Neural cell (in vitro differentiated cells): Measurements from ENCODE around the gene MAPKAPK5. TPM values are rescaled to one million over a fixed set of nuclear protein-coding genes. Genes with fewer than 3 reads are reported as not detected.
"Not testable (repeated sequence)": the region's sequence is repeated elsewhere in the genome, so short reads cannot be mapped to it uniquely, and the experiment has no call there.

Source experiments
- H2AFZ ChIP-seq: fragments of 200-600, 300-800 bp; sonication (generic), shearing (Covaris generic); 2 replicates; pipeline ENCODE4 v1.6.0; 2014; ENCODE audit warnings: low read depth, mild to moderate bottlenecking, antibody characterized with exemption, low read length, moderate library complexity
- H3F3A ChIP-seq: fragments of 200-600 bp; shearing (Covaris generic); 2 replicates; pipeline ENCODE4 v1.6.1; 2016; ENCODE audit warnings: mild to moderate bottlenecking, moderate library complexity, mixed read lengths, antibody characterized with exemption, low read length; ENCODE audit not compliant: insufficient read depth, poor library complexity, severe bottlenecking
- H3K27ac ChIP-seq: fragments of 200-600, 300-800 bp; sonication (generic), shearing (Covaris generic); 2 replicates; pipeline ENCODE4 v1.5.1; 2014; ENCODE audit warnings: mild to moderate bottlenecking, low read length, moderate library complexity
- H3K27me3 ChIP-seq: fragments of 300-800, 200-600 bp; sonication (generic), shearing (Covaris generic); 2 replicates; pipeline ENCODE4 v1.6.0; 2014; ENCODE audit warnings: mild to moderate bottlenecking, low read depth, low read length, moderate library complexity; ENCODE audit not compliant: insufficient read depth
- H3K36me3 ChIP-seq: fragments of 300-800, 200-600 bp; sonication (generic), shearing (Covaris generic); 2 replicates; pipeline ENCODE4 v1.5.1; 2014; ENCODE audit warnings: mild to moderate bottlenecking, antibody characterized with exemption, low read length, moderate library complexity; ENCODE audit not compliant: insufficient read depth
- H3K4me2 ChIP-seq: fragments of 300-800, 200-600 bp; sonication (generic), shearing (Covaris generic); 2 replicates; pipeline ENCODE4 v1.6.0; 2014; ENCODE audit warnings: mild to moderate bottlenecking, low read length
- H3K4me3 ChIP-seq: fragments of 300-800, 200-600 bp; sonication (generic), shearing (Covaris generic); 2 replicates; pipeline ENCODE4 v1.5.1; 2014; ENCODE audit warnings: mild to moderate bottlenecking, low read length, moderate library complexity
- H3K79me2 ChIP-seq: fragments of 200-600 bp; shearing (Covaris generic); replicated peaks from 2 replicates; pipeline ENCODE4 v1.6.0; 2014; ENCODE audit warnings: mild to moderate bottlenecking, low read length, moderate library complexity; ENCODE audit not compliant: insufficient read depth
- H3K9ac ChIP-seq: fragments of 300-800, 200-600 bp; sonication (generic), shearing (Covaris generic); 2 replicates; pipeline ENCODE4 v1.6.1; 2016; ENCODE audit warnings: mild to moderate bottlenecking, low read length, mixed read lengths
- H3K9me2 ChIP-seq: fragments of 200-600 bp; shearing (Covaris generic); 2 replicates; pipeline ENCODE4 v1.6.1; 2016; ENCODE audit warnings: mild to moderate bottlenecking, low read length, mixed read lengths; ENCODE audit not compliant: insufficient read depth
- H3K9me3 ChIP-seq: fragments of 200-600, 300-800 bp; sonication (generic), shearing (Covaris generic); 2 replicates; pipeline ENCODE4 v1.6.1; 2016; ENCODE audit warnings: mild to moderate bottlenecking, mixed run types, low read length, moderate library complexity, mixed read lengths
- H4K20me1 ChIP-seq: fragments of 200-600 bp; shearing (Covaris generic); 2 replicates; pipeline ENCODE4 v1.6.1; 2016; ENCODE audit warnings: mild to moderate bottlenecking, mixed run types; ENCODE audit not compliant: insufficient read depth
- EP300 ChIP-seq: fragments of 450-650 bp; conservative IDR thresholded peaks from 2 replicates; pipeline ENCODE4 v1.6.1; 2014; ENCODE audit warnings: antibody characterized with exemption, mild to moderate bottlenecking, moderate library complexity; ENCODE audit not compliant: poor library complexity, severe bottlenecking
- EZH2 ChIP-seq: fragments of 200-600, 300-800 bp; shearing (Covaris generic), sonication (generic); IDR thresholded peaks from 2 replicates; pipeline ENCODE4 v1.6.1; 2014; ENCODE audit warnings: antibody characterized with exemption, low read length, borderline replicate concordance, mild to moderate bottlenecking; ENCODE audit not compliant: insufficient read depth, poor library complexity, severe bottlenecking
- MXI1 ChIP-seq: fragments of 450-650 bp; conservative IDR thresholded peaks from 2 replicates; pipeline ENCODE4 v1.6.1; 2014; ENCODE audit warnings: antibody characterized with exemption, mild to moderate bottlenecking; ENCODE audit not compliant: poor library complexity, severe bottlenecking
- POLR2AphosphoS5 ChIP-seq: IDR thresholded peaks from 2 replicates; pipeline ENCODE4 v1.6.1; 2012
- RAD21 ChIP-seq: fragments of 450-650 bp; conservative IDR thresholded peaks from 2 replicates; pipeline ENCODE4 v1.6.1; 2014; ENCODE audit warnings: antibody characterized with exemption, mild to moderate bottlenecking, moderate library complexity
- SMC3 ChIP-seq: fragments of 450-650 bp; conservative IDR thresholded peaks from 2 replicates; pipeline ENCODE4 v1.6.1; 2014; ENCODE audit warnings: antibody characterized with exemption, mild to moderate bottlenecking, moderate library complexity; ENCODE audit not compliant: poor library complexity
- TAF1 ChIP-seq: IDR thresholded peaks from 2 replicates; pipeline ENCODE4 v1.6.1; 2012; ENCODE audit warnings: low read depth
- polyA plus RNA-seq: library from polyadenylated mRNA; depleted of rRNA; stranded (reverse); fragments of >200 nt; gene quantifications from 2 replicates; pipeline ENCODE4 v1.2.3, GENCODE V29; 2014
- TF ChIP-seq, protein P1 (sequence below): IDR thresholded peaks from 2 replicates; pipeline ENCODE4 v1.6.1; 2012; ENCODE audit warnings: borderline replicate concordance
- TF ChIP-seq, protein P2 (sequence below): fragments of 450-650 bp; IDR thresholded peaks from 2 replicates; pipeline ENCODE4 v1.5.1; 2014; ENCODE audit warnings: antibody characterized with exemption, mild to moderate bottlenecking, moderate library complexity; ENCODE audit not compliant: poor library complexity, severe bottlenecking

MAPKAPK5 gene
- polyA plus RNA-seq, 1 donor from 2014 or later = 93.7 TPM

DNA sequence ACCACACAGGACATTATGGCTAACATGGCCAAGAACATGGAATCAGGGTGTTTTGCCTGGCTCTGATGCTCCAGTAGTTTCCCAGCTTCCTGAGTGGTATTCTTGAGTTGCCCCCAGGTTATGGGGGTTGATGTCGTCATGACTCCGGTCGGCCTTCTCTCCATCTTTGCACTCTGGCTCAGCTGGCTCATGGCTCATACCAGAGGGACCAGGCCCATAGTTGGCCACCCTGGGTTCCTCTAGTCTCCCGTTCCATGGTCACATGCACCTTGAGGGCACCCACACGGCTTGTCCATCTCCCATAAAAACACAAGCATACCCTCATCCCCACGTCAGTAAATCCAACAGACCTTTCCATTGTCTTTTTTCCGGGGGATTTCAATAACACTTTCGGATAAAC lies 23.7 kb upstream of the MAPKAPK5 start:
- no peaks in the 10 kb centered on the region for H3K9me3 ChIP-seq
- no peak for TF ChIP-seq MXI1
- no peak for TF ChIP-seq POLR2AphosphoS5
- TF ChIP-seq, protein P1, sequence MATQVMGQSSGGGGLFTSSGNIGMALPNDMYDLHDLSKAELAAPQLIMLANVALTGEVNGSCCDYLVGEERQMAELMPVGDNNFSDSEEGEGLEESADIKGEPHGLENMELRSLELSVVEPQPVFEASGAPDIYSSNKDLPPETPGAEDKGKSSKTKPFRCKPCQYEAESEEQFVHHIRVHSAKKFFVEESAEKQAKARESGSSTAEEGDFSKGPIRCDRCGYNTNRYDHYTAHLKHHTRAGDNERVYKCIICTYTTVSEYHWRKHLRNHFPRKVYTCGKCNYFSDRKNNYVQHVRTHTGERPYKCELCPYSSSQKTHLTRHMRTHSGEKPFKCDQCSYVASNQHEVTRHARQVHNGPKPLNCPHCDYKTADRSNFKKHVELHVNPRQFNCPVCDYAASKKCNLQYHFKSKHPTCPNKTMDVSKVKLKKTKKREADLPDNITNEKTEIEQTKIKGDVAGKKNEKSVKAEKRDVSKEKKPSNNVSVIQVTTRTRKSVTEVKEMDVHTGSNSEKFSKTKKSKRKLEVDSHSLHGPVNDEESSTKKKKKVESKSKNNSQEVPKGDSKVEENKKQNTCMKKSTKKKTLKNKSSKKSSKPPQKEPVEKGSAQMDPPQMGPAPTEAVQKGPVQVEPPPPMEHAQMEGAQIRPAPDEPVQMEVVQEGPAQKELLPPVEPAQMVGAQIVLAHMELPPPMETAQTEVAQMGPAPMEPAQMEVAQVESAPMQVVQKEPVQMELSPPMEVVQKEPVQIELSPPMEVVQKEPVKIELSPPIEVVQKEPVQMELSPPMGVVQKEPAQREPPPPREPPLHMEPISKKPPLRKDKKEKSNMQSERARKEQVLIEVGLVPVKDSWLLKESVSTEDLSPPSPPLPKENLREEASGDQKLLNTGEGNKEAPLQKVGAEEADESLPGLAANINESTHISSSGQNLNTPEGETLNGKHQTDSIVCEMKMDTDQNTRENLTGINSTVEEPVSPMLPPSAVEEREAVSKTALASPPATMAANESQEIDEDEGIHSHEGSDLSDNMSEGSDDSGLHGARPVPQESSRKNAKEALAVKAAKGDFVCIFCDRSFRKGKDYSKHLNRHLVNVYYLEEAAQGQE = no peak
- TF ChIP-seq EP300 = no peak
- no peak for TF ChIP-seq EZH2
- TF ChIP-seq TAF1 = no peak
- no peak for TF ChIP-seq SMC3
- TF ChIP-seq RAD21 = no peak
- TF ChIP-seq, protein P2, sequence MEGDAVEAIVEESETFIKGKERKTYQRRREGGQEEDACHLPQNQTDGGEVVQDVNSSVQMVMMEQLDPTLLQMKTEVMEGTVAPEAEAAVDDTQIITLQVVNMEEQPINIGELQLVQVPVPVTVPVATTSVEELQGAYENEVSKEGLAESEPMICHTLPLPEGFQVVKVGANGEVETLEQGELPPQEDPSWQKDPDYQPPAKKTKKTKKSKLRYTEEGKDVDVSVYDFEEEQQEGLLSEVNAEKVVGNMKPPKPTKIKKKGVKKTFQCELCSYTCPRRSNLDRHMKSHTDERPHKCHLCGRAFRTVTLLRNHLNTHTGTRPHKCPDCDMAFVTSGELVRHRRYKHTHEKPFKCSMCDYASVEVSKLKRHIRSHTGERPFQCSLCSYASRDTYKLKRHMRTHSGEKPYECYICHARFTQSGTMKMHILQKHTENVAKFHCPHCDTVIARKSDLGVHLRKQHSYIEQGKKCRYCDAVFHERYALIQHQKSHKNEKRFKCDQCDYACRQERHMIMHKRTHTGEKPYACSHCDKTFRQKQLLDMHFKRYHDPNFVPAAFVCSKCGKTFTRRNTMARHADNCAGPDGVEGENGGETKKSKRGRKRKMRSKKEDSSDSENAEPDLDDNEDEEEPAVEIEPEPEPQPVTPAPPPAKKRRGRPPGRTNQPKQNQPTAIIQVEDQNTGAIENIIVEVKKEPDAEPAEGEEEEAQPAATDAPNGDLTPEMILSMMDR = no peak
- H3K9me2 ChIP-seq = no peaks in the 10 kb centered on the region
- no peaks in the 10 kb centered on the region for H3K79me2 ChIP-seq
- H3K27me3 ChIP-seq = no peaks in the 10 kb centered on the region
- no peaks in the 10 kb centered on the region for H3K36me3 ChIP-seq
- no peak overlapping the region for H3K4me3 ChIP-seq
- H3K4me2 ChIP-seq = no peak overlapping the region
- H3K27ac ChIP-seq = no peak overlapping the region
- H3K9ac ChIP-seq = no peak overlapping the region
- no peaks in the 10 kb centered on the region for H3F3A ChIP-seq
- H2AFZ ChIP-seq = no peak overlapping the region
- H4K20me1 ChIP-seq = no peaks in the 10 kb centered on the region

DNA sequence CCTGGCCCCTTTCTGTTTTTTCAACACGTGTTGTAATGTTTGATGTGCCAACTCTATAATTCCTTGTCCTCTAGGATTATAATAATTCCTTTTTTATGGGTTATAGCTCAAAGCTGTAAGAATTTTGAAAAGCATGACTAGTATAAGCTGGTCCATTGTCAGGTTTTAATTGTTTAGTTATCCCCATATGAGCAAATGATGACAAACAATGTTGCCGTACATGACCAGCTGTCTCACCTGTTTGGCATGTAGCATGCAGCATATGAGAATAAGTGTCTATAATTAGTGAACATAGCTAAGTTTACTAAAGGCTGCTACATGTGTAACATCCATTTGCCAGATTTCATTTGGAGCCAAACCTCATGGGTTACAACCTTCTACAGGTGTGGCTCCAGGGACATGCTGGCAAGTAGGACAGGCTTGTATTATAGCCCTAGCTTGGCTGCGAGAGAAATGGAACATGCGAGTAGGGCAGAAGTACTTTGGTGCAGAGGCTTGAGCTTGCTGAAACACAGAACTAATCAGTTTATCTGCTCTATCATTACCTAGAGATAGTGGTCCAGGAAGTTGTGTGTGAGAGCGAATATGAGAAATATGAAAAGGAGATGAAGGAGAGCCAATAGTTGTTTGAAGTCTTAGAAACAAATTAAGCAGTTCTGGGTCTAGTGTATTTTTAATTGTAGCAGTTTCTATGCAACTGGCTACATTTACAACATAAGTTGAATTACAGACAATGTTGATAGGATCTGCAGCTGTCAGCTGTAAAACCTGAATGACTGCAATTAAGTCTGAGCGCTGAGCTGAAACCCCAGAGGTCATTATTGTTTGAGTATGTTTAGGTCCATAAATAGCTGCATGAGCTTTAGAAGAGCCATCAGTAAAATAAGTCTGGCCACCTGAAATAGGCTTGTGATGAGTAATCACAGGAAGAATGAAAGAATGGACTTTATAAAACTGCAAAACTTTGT lies 22.6 kb upstream of the MAPKAPK5 start:
- H3K27me3 ChIP-seq = no peaks in the 10 kb centered on the region
- H3K9ac ChIP-seq = no peak overlapping the region
- H3K36me3 ChIP-seq = no peaks in the 10 kb centered on the region
- H3K4me3 ChIP-seq = no peak overlapping the region
- no peaks in the 10 kb centered on the region for H3F3A ChIP-seq
- TF ChIP-seq EP300 = no peak
- no peak for TF ChIP-seq TAF1
- no peak for TF ChIP-seq MXI1
- TF ChIP-seq, protein P2 = no peak
- TF ChIP-seq POLR2AphosphoS5 = no peak
- TF ChIP-seq, protein P1 = no peak
- no peak for TF ChIP-seq RAD21
- TF ChIP-seq EZH2 = no peak
- TF ChIP-seq SMC3 = no peak
- no peaks in the 10 kb centered on the region for H3K79me2 ChIP-seq
- no peak overlapping the region for H3K4me2 ChIP-seq
- H4K20me1 ChIP-seq = no peaks in the 10 kb centered on the region
- H3K9me2 ChIP-seq = no peaks in the 10 kb centered on the region
- H3K27ac ChIP-seq = no peak overlapping the region
- H2AFZ ChIP-seq = no peak overlapping the region
- no peaks in the 10 kb centered on the region for H3K9me3 ChIP-seq

DNA sequence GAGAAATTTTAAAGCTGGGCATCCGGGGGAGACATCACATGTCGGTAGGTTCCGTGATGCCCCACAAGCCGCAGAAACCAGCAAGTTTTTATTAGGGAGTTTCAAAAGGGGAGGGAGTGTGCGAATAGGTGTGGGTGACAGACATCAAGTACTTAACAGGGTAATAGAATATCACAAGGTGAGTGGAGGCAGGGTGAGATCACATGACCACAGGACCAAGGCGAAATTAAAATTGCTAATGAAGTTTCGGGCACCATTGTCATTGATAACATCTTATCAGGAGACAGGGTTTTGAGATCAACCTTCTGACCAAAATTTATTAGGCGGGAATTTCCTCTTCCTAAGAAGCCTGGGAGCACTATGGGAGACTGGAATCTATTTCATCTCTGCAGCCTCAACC lies 21.2 kb upstream of the MAPKAPK5 start:
- H3K9me3 ChIP-seq, H3K27ac ChIP-seq, H3K4me2 ChIP-seq, H3K79me2 ChIP-seq, H3K9ac ChIP-seq, H3K27me3 ChIP-seq, H3K4me3 ChIP-seq, H2AFZ ChIP-seq, H3K9me2 ChIP-seq, H4K20me1 ChIP-seq, H3F3A ChIP-seq, H3K36me3 ChIP-seq: not testable (repeated sequence)
